Cardiac muscle cell (in vitro differentiated cells and primary cell): ENCODE results near the gene UBP1. TPM values are rescaled to one million over a fixed set of nuclear protein-coding genes. Genes with fewer than 3 reads are reported as not detected.

ENCODE experiments used
- DNase-seq, 2 donors: peaks; one replicate each; pipeline versions ENCODE4 v3.0.0 to v3.0.0-alpha.2; 2010 to 2017; ENCODE audit warnings: low read depth in 1 of 2, low spot score in 1 of 2
- H3K27ac ChIP-seq: fragments of 200-600 bp; sonication (generic); 2 replicates; pipeline ENCODE4 v1.5.1; 2016
- H3K27me3 ChIP-seq: fragments of 200-600 bp; sonication (generic); 2 replicates; pipeline ENCODE4 v1.6.0; 2016; ENCODE audit warnings: control low read depth
- H3K36me3 ChIP-seq: fragments of 200-600 bp; sonication (generic); 2 replicates; pipeline ENCODE4 v1.5.1; 2016; ENCODE audit warnings: control low read depth
- H3K4me1 ChIP-seq: fragments of 200-600 bp; sonication (generic); 2 replicates; pipeline ENCODE4 v1.8.1; 2017; ENCODE audit warnings: low read depth, mild to moderate bottlenecking, mixed run types
- H3K4me3 ChIP-seq: fragments of 200-600 bp; sonication (generic); 2 replicates; pipeline ENCODE4 v1.5.1; 2016; ENCODE audit warnings: mild to moderate bottlenecking
- H3K9me3 ChIP-seq: fragments of 200-600 bp; sonication (generic); 2 replicates; pipeline ENCODE4 v1.5.1; 2017; ENCODE audit warnings: low read depth, mild to moderate bottlenecking, control low read depth
- polyA plus RNA-seq: library from polyadenylated mRNA; unstranded; fragments of >200 nt; fragmentation: Nextera tagmentation; extraction: Ambion mirVana; gene quantifications from 2 replicates; pipeline ENCODE4 v1.2.1, GENCODE V29; 2016
- total RNA-seq: library from RNA; depleted of rRNA; stranded (reverse); fragments of >200 nt; gene quantifications from 2 replicates; pipeline ENCODE4 v1.2.3, GENCODE V29; 2016
- TF ChIP-seq, protein P1 (sequence below): IDR thresholded peaks from 2 replicates; pipeline ENCODE4 v1.5.1; 2012; ENCODE audit warnings: low read depth, mild to moderate bottlenecking, low read length

Gene UBP1
- total and polyA plus RNA-seq, 2 experiments from 2014 or later, result 39.0 to 51.5 TPM

- no peak overlapping the region for H3K27ac ChIP-seq
- peaks cover 63% of the 10 kb centered on the region for H3K36me3 ChIP-seq
Measured at GRCh38 chr3:33388374-33389100, 51.7 kb downstream of the UBP1 start.

GRCh38 chr3:33386631-33387030 is 53.6 kb downstream of the UBP1 start:
- H3K4me1 ChIP-seq, result no peaks in the 10 kb centered on the region
- TF ChIP-seq, protein P1, sequence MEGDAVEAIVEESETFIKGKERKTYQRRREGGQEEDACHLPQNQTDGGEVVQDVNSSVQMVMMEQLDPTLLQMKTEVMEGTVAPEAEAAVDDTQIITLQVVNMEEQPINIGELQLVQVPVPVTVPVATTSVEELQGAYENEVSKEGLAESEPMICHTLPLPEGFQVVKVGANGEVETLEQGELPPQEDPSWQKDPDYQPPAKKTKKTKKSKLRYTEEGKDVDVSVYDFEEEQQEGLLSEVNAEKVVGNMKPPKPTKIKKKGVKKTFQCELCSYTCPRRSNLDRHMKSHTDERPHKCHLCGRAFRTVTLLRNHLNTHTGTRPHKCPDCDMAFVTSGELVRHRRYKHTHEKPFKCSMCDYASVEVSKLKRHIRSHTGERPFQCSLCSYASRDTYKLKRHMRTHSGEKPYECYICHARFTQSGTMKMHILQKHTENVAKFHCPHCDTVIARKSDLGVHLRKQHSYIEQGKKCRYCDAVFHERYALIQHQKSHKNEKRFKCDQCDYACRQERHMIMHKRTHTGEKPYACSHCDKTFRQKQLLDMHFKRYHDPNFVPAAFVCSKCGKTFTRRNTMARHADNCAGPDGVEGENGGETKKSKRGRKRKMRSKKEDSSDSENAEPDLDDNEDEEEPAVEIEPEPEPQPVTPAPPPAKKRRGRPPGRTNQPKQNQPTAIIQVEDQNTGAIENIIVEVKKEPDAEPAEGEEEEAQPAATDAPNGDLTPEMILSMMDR, result no peak
- no peaks in the 10 kb centered on the region for H3K27me3 ChIP-seq
- H3K36me3 ChIP-seq, result peaks cover 44% of the 10 kb centered on the region
- H3K9me3 ChIP-seq, result no peaks in the 10 kb centered on the region
- H3K27ac ChIP-seq, result no peak overlapping the region
- H3K4me3 ChIP-seq, result no peak overlapping the region
- no peak for DNase-seq

More at GRCh38 chr3:33388374-33389100, 51.7 kb downstream of the UBP1 start:
- DNase-seq, result no peak
- TF ChIP-seq, protein P1, result no peak
- H3K27me3 ChIP-seq, result no peaks in the 10 kb centered on the region
- H3K4me3 ChIP-seq, result no peak overlapping the region
- no peaks in the 10 kb centered on the region for H3K9me3 ChIP-seq
- H3K4me1 ChIP-seq, result no peaks in the 10 kb centered on the region

DNA sequence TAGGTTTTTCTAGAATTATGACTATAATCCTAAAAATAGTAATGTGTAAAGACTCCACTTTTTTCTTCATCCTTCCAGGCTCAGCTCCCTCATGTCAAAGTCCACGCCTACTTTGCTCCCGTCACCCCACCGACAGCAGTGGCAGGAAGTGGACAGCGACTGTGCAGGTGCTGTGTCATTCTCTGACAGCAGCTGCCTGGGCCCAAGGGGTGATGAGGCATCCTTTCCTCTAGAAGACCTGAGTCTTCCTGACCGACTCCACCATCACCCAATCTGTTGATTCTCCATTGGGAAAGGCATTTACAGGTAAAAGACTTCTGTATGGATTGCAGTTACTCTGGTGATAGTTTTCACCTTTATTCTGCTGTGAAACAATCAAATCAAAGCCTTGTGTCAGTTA is 54.8 kb downstream of the UBP1 start:
- Histone ChIP-seq H3K4me1 (no peaks in the 10 kb centered on the region), H3K27me3 (no peaks in the 10 kb centered on the region), H3K4me3 (no peak overlapping the region), H3K36me3 (peaks cover 36% of the 10 kb centered on the region), H3K9me3 (no peaks in the 10 kb centered on the region), H3K27ac (no peak overlapping the region)
- no peak for DNase-seq
- TF ChIP-seq, protein P1, result no peak

DNA sequence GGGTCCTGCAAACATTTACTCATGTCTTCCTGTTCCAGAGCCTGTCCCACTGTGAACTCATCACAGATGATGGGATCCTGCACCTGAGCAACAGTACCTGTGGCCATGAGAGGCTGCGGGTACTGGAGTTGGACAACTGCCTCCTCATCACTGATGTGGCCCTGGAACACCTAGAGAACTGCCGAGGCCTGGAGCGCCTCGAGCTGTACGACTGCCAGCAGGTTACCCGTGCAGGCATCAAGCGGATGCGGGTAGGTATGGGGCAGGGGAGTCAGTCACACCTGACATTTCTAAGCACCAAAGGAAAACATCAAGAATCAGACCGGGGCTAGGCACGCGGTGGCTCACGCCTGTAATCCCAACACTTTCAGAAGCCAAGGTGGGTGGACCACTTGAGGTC is 56.3 kb downstream of the UBP1 start:
- H3K27me3 ChIP-seq, result no peaks in the 10 kb centered on the region
- H3K4me1 ChIP-seq, result no peaks in the 10 kb centered on the region
- TF ChIP-seq, protein P1, result no peak
- H3K27ac ChIP-seq, result no peak overlapping the region
- peaks cover 27% of the 10 kb centered on the region for H3K36me3 ChIP-seq
- H3K4me3 ChIP-seq, result no peak overlapping the region
- no peaks in the 10 kb centered on the region for H3K9me3 ChIP-seq
- DNase-seq, result no peak

GRCh38 chr3:33380653-33381052 is 59.6 kb downstream of the UBP1 start:
- no peak for DNase-seq
- Histone ChIP-seq H3K4me3 (no peak overlapping the region), H3K4me1 (no peaks in the 10 kb centered on the region), H3K27me3 (no peaks in the 10 kb centered on the region), H3K36me3 (peaks cover 7% of the 10 kb centered on the region), H3K9me3 (no peaks in the 10 kb centered on the region), H3K27ac (no peak overlapping the region)
- TF ChIP-seq, protein P1, result no peak
